CD4-positive, alpha-beta T cell (primary cell): ENCODE measurements around the gene DYSF. TPM values are rescaled to one million over a fixed set of nuclear protein-coding genes. Genes with fewer than 3 reads are reported as not detected.

ENCODE experiments used
- ATAC-seq: fragments of 200-7000 bp; cut with Tn5 transposase; one replicate; pipeline ENCODE4 v1.10.0; 2022; ENCODE audit warnings: mild to moderate bottlenecking; ENCODE audit not compliant: poor library complexity
- CTCF ChIA-PET: fragments of 350-600 bp; sonication (Branson Sonifier 250); formaldehyde crosslinking; loops from one replicate; lab custom pipeline; 2021; ENCODE audit warnings: antibody characterized with exemption, inconsistent platforms; lab: Charles Lee
- POLR2A ChIA-PET: fragments of 350-600 bp; sonication (Branson Sonifier 250); formaldehyde crosslinking; loops from one replicate; lab custom pipeline; 2021; ENCODE audit warnings: antibody characterized with exemption, inconsistent platforms; lab: Charles Lee
- DNase-seq, 14 experiments: peaks; one replicate each; pipeline ENCODE4 v3.0.0-alpha.2; 2013 to 2020; ENCODE audit warnings: mixed read lengths in 2 of 14
- H3K27ac ChIP-seq, 2 donors: one replicate each; pipeline versions ENCODE4 v1.5.1 to v1.7.0; 2013; ENCODE audit warnings: low read length in 2 of 2, low read depth in 1 of 2, mild to moderate bottlenecking in 1 of 2
- H3K27me3 ChIP-seq, 2 experiments: 1 replicate in 1 of 2; 2 replicates in 1 of 2; pipeline versions ENCODE4 v1.6.1 to v1.7.0; 2013; ENCODE audit warnings: low read length in 2 of 2, control low read depth in 1 of 2, mild to moderate bottlenecking in 1 of 2, moderate library complexity in 1 of 2; ENCODE audit not compliant: insufficient read depth in 2 of 2, control insufficient read depth in 1 of 2
- H3K36me3 ChIP-seq: one replicate; pipeline ENCODE4 v1.6.1; 2013; ENCODE audit warnings: low read length, control low read depth; ENCODE audit not compliant: insufficient read depth
- H3K4me1 ChIP-seq: one replicate; pipeline ENCODE4 v1.6.1; 2013; ENCODE audit warnings: low read length, control low read depth; ENCODE audit not compliant: insufficient read depth
- H3K4me3 ChIP-seq: one replicate; pipeline ENCODE4 v1.5.1; 2013; ENCODE audit warnings: mild to moderate bottlenecking, low read length, moderate library complexity
- H3K9me3 ChIP-seq, 2 experiments: 1 replicate in 1 of 2; 2 replicates in 1 of 2; pipeline versions ENCODE4 v1.6.1 to v1.7.0; 2013; ENCODE audit warnings: low read length in 2 of 2, mild to moderate bottlenecking in 2 of 2, control low read depth in 1 of 2, moderate library complexity in 1 of 2; ENCODE audit not compliant: control insufficient read depth in 1 of 2, insufficient read depth in 1 of 2
- H3K27ac Mint-ChIP-seq: one replicate; pipeline ENCODE4 v1.8.0; 2020; ENCODE audit warnings: mixed read lengths
- H3K27me3 Mint-ChIP-seq: one replicate; pipeline ENCODE4 v1.8.0; 2021; ENCODE audit warnings: mixed read lengths
- H3K36me3 Mint-ChIP-seq: one replicate; pipeline ENCODE4 v1.8.0; 2021; ENCODE audit warnings: low read depth, mixed read lengths
- H3K4me1 Mint-ChIP-seq: one replicate; pipeline ENCODE4 v1.8.0; 2021; ENCODE audit warnings: low read depth, mixed read lengths
- H3K4me3 Mint-ChIP-seq: one replicate; pipeline ENCODE4 v1.8.0; 2020; ENCODE audit warnings: mild to moderate bottlenecking, mixed read lengths
- H3K9me3 Mint-ChIP-seq: one replicate; pipeline ENCODE4 v1.8.0; 2020; ENCODE audit warnings: mixed read lengths
- intact Hi-C, 2 experiments: fragments of 100-400 bp; cut with DNase I in 1 of 2; cut with micrococcal nuclease in 1 of 2; formaldehyde crosslinking; loops; one replicate each; pipeline versions ENCODE4 v1.15.1 to v1.9.0; 2023 to 2025; cut with DNase I, micrococcal nuclease
- total RNA-seq, 174 experiments: library from RNA in 2 of 174; stranded (reverse) in 2 of 174; gene quantifications; one replicate each; pipeline ENCODE4 v1.2.3 and lab custom pipeline; 2021 to 2026
- TF ChIP-seq, protein P1 (sequence below): fragments of 200-600 bp; IDR thresholded peaks from one replicate; pipeline ENCODE4 v1.8.0; 2022; ENCODE audit warnings: antibody characterized with exemption, mild to moderate bottlenecking

The DYSF gene
- total RNA-seq, 2 experiments from 2014 or later: 0.27 to 0.31 TPM

DNA sequence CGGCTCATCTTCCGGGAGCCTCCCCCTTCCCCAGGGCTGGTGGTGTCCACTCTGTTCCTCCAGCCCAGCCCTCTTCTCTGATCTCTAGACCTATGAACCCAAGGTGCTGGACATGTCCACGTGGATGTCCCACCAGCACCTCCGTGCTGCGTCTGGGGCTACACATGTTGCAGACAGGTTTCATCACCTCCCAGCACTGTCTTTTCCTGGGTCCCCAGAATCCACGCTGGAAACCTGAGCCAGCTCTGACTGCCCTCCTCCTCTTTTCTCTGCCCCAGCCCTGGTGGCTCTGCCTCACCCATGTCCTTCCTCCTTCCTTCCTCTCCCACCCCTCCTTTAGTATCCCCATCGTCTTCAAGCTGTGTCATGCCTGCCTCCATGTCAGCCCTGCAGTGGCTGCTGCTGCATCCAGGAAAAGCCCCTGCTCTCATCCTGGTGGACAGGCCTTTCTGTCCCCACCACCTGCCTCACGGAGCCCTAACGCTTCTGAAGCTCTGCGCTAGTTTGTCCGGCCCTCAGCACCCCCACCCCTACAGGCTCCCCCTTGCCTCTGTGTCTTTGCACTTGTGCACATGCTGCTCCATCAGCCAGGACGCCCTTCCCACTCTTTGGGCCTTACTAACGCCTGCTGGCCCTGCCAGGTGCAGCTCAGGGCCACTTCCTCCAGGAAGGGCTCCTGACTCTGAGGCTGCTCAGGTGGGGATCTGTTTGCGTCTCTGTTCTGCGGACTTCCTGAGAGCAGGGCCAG, 105.9 kb downstream of the DYSF start:
- Mint-ChIP-seq H3K4me1 (no peaks in the 10 kb centered on the region), H3K4me3 (no peak overlapping the region), H3K9me3 (no peaks in the 10 kb centered on the region), H3K27me3 (no peaks in the 10 kb centered on the region), H3K36me3 (no peaks in the 10 kb centered on the region), H3K27ac (no peak overlapping the region)
- Histone ChIP-seq H3K27ac (no peak overlapping the region), H3K27me3 (no peaks in the 10 kb centered on the region), H3K36me3 (no peaks in the 10 kb centered on the region), H3K4me1 (no peaks in the 10 kb centered on the region), H3K4me3 (no peak overlapping the region), H3K9me3 (no peaks in the 10 kb centered on the region)
- ChIA-PET POLR2A (no interaction called here), CTCF (no interaction called here)
- DNase-seq: no peak
- ATAC-seq: no peak
- intact Hi-C loops: no loop called here
- TF ChIP-seq, protein P1, sequence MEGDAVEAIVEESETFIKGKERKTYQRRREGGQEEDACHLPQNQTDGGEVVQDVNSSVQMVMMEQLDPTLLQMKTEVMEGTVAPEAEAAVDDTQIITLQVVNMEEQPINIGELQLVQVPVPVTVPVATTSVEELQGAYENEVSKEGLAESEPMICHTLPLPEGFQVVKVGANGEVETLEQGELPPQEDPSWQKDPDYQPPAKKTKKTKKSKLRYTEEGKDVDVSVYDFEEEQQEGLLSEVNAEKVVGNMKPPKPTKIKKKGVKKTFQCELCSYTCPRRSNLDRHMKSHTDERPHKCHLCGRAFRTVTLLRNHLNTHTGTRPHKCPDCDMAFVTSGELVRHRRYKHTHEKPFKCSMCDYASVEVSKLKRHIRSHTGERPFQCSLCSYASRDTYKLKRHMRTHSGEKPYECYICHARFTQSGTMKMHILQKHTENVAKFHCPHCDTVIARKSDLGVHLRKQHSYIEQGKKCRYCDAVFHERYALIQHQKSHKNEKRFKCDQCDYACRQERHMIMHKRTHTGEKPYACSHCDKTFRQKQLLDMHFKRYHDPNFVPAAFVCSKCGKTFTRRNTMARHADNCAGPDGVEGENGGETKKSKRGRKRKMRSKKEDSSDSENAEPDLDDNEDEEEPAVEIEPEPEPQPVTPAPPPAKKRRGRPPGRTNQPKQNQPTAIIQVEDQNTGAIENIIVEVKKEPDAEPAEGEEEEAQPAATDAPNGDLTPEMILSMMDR: no peak

DNA sequence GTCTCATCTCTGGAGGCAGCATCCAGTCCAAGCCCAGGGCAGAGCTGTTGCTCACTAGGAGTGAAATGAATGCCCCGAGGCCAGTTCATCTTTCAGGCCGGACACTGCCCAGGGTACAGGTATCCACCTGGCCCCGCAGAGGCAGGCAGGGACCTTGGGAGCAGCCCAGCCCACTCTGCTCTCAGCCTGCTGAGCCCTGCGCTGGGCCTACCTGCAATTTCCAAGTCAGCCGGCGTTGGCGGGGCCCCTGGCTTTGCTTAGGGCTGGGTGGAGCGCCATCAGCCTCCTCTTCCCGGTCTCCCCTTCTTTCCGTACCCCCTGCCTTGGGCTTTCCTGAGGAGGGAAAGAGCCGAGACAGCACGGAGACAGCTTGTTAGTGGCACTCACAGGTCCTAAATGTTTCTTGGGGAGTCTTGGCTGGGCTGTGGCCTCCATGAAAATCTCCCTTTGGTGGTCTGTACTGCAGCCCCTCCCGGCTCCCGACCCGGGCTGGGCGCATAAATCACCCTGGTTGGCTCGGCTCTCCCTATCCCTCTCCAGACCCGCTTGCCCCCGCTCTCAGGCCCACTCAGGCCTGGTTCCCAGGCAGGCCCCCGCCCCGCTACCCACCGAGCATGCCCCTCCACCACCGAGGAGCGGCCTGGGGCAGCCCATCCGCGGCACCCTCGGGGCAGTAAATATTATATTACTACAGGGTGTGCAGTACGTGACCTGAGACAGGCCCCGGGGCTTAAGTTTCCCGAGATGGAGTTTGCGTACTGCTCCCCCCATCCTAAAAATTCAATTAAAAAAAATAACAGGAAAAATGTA, 106.7 kb downstream of the DYSF start:
- CTCF ChIA-PET: no interaction called here
- Mint-ChIP-seq H3K4me3 (no peak overlapping the region), H3K36me3 (no peaks in the 10 kb centered on the region), H3K27me3 (no peaks in the 10 kb centered on the region), H3K4me1 (no peaks in the 10 kb centered on the region), H3K27ac (no peak overlapping the region), H3K9me3 (no peaks in the 10 kb centered on the region)
- H3K9me3 ChIP-seq: no peaks in the 10 kb centered on the region
- intact Hi-C loops: no loop called here
- TF ChIP-seq, protein P1: no peak
- H3K4me3 ChIP-seq: no peak overlapping the region
- ATAC-seq (no peak), DNase-seq (no peak)
- no peaks in the 10 kb centered on the region for H3K4me1 ChIP-seq
- POLR2A ChIA-PET: no interaction called here
- H3K27me3 ChIP-seq: no peaks in the 10 kb centered on the region
- H3K36me3 ChIP-seq: no peaks in the 10 kb centered on the region
- H3K27ac ChIP-seq: no peak overlapping the region

DNA sequence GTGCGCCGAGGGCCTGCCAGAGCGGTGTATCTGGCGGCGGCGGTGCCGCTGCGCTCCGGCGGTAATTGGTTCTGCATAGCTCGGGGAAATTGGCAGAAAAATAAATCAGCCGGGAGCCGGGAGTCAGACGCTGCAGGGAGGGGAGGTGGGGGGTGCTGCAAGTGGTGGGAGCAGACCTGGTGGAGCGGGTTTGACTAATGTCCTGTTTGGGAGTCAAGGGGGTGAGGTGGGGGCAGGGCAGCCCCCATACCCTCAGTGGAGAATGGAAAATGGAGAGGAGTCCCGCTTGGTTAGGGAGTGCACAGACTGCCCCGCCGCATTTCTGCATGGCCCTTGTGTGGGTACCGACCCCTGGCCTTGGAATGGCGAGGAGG, 107.3 kb downstream of the DYSF start:
- Mint-ChIP-seq H3K27me3 (no peaks in the 10 kb centered on the region), H3K4me1 (no peaks in the 10 kb centered on the region), H3K36me3 (no peaks in the 10 kb centered on the region), H3K4me3 (no peak overlapping the region), H3K27ac (no peak overlapping the region), H3K9me3 (no peaks in the 10 kb centered on the region)
- ATAC-seq: no peak
- Histone ChIP-seq H3K27me3 (no peaks in the 10 kb centered on the region), H3K4me3 (no peak overlapping the region), H3K4me1 (no peaks in the 10 kb centered on the region), H3K36me3 (no peaks in the 10 kb centered on the region), H3K9me3 (no peaks in the 10 kb centered on the region), H3K27ac (no peak overlapping the region)
- ChIA-PET CTCF (no interaction called here), POLR2A (no interaction called here)
- intact Hi-C loops: no loop called here
- TF ChIP-seq, protein P1: no peak
- DNase-seq: no peak
